Measurements from ENCODE around the gene CCDC70. TPM values are rescaled to one million over a fixed set of nuclear protein-coding genes. Genes with fewer than 3 reads are reported as not detected.

The CCDC70 gene
- total RNA-seq, 2 donors from 2014 or later: not detected

DNA sequence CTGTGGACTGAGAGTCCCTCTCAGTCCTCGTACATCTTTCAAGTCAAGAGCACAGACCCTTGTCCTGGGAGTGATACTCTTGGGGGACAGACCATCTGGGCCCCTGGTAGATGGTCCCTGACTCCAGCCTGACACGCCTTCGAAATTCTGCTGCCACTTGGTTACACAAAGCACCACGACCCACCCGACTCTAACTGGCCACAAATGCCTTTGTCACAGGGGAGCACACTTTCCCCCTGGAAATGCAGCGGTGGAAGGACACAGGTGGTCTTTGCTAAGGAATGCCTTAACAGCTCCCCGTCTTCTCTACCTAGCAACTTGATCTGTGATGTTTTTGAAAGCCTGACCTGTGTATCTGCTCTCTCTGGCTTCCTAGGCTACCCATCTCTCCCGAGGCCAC is 44.1 kb upstream of the CCDC70 start:
- Histone ChIP-seq H3K27me3 (replicated peaks; ENCODE audit: insufficient read depth) (no peaks in the 10 kb centered on the region), H3K4me3 (no peak overlapping the region), H3K36me3 (no peaks in the 10 kb centered on the region), H3K4me1 (ENCODE audit: control insufficient read depth in 1 of 2, low read depth in 2 of 2) (peaks cover 4 to 15% of the 10 kb centered on the region in 2 donors), H3K9me3 (no peaks in the 10 kb centered on the region), H3K27ac (no peak overlapping the region)
- no peak for ATAC-seq (ENCODE audit: insufficient number of reproducible peaks, low FRiP score, low read depth)
- DNase-seq (ENCODE audit: low spot score): no peak
- TF ChIP-seq, protein P1, sequence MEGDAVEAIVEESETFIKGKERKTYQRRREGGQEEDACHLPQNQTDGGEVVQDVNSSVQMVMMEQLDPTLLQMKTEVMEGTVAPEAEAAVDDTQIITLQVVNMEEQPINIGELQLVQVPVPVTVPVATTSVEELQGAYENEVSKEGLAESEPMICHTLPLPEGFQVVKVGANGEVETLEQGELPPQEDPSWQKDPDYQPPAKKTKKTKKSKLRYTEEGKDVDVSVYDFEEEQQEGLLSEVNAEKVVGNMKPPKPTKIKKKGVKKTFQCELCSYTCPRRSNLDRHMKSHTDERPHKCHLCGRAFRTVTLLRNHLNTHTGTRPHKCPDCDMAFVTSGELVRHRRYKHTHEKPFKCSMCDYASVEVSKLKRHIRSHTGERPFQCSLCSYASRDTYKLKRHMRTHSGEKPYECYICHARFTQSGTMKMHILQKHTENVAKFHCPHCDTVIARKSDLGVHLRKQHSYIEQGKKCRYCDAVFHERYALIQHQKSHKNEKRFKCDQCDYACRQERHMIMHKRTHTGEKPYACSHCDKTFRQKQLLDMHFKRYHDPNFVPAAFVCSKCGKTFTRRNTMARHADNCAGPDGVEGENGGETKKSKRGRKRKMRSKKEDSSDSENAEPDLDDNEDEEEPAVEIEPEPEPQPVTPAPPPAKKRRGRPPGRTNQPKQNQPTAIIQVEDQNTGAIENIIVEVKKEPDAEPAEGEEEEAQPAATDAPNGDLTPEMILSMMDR (IDR thresholded peaks at IDR 0.05): no peak

DNA sequence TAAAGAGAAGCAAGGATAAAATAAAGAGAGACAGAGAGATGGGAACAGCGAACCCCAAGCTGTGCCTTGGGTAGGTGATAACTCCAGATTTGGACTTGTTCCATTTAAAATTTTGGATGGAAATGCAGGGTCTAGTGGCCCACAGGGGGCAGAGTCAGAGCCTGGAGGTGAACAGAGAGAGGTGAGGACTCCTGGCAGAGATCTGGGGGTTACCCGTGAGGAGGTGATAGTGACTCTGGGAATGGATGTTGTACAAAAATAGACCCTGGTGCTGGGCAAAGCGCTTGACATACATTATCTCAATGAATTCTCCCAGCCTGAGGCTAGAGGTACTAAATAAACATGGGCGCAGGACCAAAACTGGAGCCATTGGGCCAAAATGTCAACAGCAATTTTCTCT is 43.5 kb upstream of the CCDC70 start:
- no peaks in the 10 kb centered on the region for H3K36me3 ChIP-seq
- H3K4me3 ChIP-seq: no peak overlapping the region
- H3K9me3 ChIP-seq: no peaks in the 10 kb centered on the region
- peaks cover 4 to 15% of the 10 kb centered on the region in 2 donors for H3K4me1 ChIP-seq (ENCODE audit: control insufficient read depth in 1 of 2, low read depth in 2 of 2)
- DNase-seq (ENCODE audit: low spot score) (no peak), ATAC-seq (ENCODE audit: insufficient number of reproducible peaks, low FRiP score, low read depth) (no peak)
- TF ChIP-seq, protein P1 (IDR thresholded peaks at IDR 0.05): no peak
- no peaks in the 10 kb centered on the region for H3K27me3 ChIP-seq (replicated peaks; ENCODE audit: insufficient read depth)
- peak overlapping the region in 1 of 2 donors; percentile 18 for H3K27ac ChIP-seq

DNA sequence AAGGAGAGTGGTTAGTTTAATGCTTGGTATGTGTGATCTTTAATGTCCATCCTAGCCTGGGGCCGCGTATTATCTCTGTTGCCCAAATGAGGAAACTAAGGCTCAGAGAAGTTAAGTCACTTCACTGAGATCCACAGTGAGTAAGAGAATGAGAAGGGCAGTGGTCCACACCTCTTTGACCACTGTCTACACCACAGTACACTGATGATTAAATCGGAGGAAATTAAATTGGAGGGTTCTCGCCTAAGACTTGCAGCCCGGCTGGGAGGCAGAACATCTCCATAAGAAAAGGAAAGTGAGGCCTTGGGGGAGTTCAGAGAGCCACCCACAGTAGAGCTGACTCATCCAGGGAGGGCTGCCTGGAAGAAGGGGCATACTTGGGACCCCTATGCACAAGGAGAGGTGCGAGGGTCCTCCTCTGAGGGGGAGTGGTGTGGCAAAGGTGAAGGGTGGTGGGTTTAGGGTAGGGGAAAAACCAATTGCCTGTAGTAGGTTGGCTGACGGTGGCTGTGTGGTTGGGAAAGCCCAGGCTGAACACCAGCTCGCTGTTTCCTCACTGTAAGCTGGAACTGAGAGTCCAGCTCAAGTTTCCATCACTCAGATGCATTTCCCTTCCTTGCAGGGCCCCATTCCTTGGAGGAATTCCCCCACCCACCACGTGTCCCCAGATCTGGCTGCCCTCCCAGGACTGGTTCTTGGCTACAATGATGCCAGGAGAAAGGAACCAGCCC is 42.8 kb upstream of the CCDC70 start:
- Histone ChIP-seq H3K4me1 (ENCODE audit: control insufficient read depth in 1 of 2, low read depth in 2 of 2) (peaks cover 4 to 15% of the 10 kb centered on the region in 2 donors), H3K9me3 (no peaks in the 10 kb centered on the region), H3K36me3 (no peaks in the 10 kb centered on the region), H3K4me3 (no peak overlapping the region), H3K27ac (peak overlapping the region; percentile 18), H3K27me3 (replicated peaks; ENCODE audit: insufficient read depth) (no peaks in the 10 kb centered on the region)
- TF ChIP-seq, protein P1 (IDR thresholded peaks at IDR 0.05): no peak
- no peak for DNase-seq (ENCODE audit: low spot score)
- ATAC-seq (ENCODE audit: insufficient number of reproducible peaks, low FRiP score, low read depth): peak; percentile 51

DNA sequence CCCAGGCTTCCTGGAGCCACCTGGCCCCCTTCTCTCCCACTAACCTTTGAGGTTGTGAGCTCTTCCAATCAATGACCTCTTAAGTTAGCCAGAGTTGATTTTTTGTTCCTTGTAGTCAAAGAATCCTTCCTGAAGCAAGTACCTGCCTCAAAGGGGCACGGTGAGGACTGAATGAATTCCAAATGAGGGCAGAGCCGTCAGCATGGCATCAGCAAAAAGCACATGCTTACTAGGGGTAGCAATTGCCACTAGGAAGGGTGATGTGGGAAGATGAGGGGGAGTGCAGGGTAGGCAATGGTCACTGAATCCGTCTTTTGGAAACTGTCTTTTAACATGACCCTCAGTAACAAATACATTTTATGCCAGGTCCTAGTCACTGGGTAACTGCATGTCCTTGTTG is 42.2 kb upstream of the CCDC70 start:
- H3K27ac ChIP-seq: no peak overlapping the region
- TF ChIP-seq, protein P1 (IDR thresholded peaks at IDR 0.05): no peak
- ATAC-seq (ENCODE audit: insufficient number of reproducible peaks, low FRiP score, low read depth) (no peak), DNase-seq (ENCODE audit: low spot score) (no peak)
- no peaks in the 10 kb centered on the region for H3K27me3 ChIP-seq (replicated peaks; ENCODE audit: insufficient read depth)
- H3K4me3 ChIP-seq: no peak overlapping the region
- H3K9me3 ChIP-seq: no peaks in the 10 kb centered on the region
- no peaks in the 10 kb centered on the region for H3K36me3 ChIP-seq
- H3K4me1 ChIP-seq (ENCODE audit: control insufficient read depth in 1 of 2, low read depth in 2 of 2): peaks cover 4 to 15% of the 10 kb centered on the region in 2 donors

DNA sequence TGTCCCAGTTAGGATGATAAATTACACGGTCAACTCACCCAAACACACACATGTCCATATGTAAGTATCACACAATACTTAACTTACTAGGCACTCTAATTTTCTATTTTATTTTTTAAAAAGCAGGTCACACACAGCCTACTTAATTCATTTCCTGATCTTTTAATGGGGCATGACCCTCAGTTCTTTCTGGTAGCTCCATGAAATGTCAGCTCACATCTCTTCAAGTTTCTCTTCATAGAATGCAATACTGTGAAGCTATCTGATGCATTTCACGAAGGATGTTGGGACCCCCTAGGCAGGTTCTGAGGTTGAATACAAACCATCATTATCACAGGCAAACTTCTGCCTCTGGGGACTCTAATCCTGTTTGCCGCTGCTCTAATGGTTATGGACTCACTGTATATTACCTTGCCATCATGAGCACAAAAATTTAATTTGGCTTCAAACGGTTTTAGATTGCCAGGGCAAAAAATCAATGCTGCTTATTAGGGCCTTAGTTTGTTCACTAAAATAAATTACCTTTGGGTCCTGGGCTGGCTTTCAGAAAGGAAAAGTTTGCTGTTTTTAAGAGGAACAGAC is 41.7 kb upstream of the CCDC70 start:
- ATAC-seq (ENCODE audit: insufficient number of reproducible peaks, low FRiP score, low read depth) (no peak), DNase-seq (ENCODE audit: low spot score) (no peak)
- TF ChIP-seq, protein P1 (IDR thresholded peaks at IDR 0.05): no peak
- Histone ChIP-seq H3K4me1 (ENCODE audit: control insufficient read depth in 1 of 2, low read depth in 2 of 2) (peaks cover 4 to 16% of the 10 kb centered on the region in 2 donors), H3K4me3 (no peak overlapping the region), H3K9me3 (no peaks in the 10 kb centered on the region), H3K36me3 (no peaks in the 10 kb centered on the region), H3K27me3 (replicated peaks; ENCODE audit: insufficient read depth) (no peaks in the 10 kb centered on the region), H3K27ac (no peak overlapping the region)

All from thoracic aorta (tissue), 2 donors.